ENCODE results near the gene FOXRED1.

FOXRED1 gene

GRCh38 chr11:126312961-126313360, 44.0 kb downstream of the FOXRED1 start:
- no peak for DNase-seq

DNA sequence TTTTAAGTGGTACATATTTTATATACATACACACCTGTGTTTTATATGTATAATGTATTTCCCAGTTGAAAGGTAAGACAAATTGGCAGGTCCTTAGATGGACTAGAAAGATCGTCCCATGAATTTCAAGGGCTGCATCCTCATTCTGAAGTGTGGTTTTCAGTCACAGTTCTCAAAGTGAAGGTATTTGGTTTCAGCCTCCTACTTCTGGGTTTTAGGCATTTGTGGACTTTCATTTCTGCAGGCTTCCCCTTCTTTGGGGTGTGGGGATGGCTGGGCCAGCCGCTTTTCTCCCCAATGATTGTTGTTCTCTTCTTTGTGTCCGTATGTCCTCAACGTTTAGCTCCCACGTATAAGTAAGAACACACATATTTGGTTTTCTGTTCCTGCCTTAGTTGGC, 44.9 kb downstream of the FOXRED1 start:
- DNase-seq = no peak

- no peak for DNase-seq
Measured at GRCh38 chr11:126317432-126317755, 48.4 kb downstream of the FOXRED1 start.

DNA sequence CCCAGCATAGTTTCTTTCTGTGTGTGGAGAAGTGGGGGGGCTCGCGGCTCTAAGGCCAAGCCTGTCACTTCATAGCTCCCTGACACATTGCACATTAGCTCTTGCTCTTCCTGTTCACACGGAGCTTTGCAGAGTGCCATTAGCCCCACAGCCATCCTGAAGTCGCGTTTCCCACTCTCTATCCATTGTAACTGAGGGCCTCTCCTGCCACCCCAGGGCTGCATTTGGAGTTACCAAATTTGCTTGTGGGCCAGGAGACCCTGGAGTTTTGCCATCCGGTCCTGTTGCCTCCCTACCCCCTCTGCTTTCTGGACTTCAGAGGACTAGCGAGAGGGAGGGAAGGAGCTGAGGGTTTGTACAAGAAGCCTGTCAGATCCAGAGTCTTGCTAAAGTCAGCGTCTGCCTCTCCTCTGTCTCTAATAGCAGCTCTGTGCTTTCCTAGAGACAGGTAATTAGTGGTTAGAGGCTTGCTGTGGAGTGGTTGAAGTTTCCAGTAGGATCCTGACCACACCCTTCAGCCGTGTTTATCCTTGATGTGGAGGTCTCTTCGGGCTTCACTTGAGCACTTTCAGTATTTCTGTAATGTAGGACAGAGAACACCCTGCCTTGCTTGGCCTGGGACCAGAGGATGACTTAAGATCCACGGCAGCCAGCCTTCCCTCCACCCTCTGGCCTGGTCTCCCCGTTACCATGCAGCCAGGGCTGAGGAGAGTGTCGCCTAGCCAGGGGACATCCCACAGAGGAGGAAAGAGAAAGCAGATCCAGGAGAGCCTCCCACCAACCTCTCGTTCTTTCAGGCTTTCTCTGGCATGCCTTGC, 49.0 kb downstream of the FOXRED1 start:
- no peak for DNase-seq

DNA sequence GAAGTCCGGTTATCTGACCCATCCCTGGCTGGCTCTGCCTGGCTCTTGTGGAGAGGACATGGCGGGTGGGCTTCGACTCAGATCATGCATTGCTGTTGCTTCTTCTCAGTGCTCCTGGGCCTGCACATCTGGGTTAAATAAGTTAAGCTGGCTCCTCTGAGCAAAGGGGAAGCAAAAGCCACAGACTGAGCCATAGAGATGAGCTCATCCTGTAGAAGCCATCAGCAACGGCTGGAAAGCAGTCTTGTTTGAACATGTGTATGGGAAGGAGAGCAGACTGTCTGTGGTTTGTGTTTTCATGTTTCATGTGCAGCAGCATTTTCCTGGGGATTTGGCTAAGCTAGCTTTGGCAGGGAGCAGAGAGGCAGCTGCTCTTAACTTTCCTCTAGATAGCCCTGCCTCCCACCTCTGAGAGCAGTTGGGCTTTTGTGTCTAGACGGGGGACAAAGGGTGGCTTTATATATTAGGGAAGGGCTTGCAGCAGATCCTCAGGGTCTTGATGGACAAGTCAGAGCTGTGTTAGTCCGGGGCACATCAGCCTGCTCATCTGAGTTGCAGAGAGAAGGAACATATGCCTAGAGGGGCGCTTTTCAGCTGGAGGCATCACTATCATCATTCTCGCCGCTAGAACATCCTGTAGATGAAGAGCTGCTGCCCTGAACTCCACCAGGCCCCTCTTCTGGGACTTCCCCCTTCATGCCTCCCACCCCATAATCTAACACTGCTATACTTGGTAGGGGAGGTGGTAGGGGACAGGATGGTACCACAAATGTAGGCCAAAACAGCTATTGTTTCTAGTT, 49.8 kb downstream of the FOXRED1 start:
- DNase-seq = no peak

DNA sequence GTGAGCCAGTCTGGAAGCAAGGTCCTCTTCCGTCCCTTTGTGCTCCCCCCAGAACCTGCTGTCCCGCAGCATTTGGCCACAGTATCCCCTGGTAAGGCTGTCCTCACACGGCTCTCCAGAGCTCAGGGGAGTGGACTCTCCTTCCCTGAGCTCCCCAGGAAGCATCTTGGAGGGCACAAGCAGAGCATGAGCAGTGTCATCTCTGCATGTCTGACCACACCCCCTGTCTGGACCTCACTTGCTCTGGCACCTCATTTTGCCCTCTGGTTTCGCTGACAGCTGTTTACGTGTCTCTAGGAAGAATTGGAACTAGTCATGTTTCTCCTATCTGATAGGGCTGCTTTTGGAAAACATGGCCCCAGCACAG, 50.4 kb downstream of the FOXRED1 start:
- DNase-seq = no peak

- DNase-seq = no peak
Measured at GRCh38 chr11:126322996-126323395, 54.0 kb downstream of the FOXRED1 start.

DNA sequence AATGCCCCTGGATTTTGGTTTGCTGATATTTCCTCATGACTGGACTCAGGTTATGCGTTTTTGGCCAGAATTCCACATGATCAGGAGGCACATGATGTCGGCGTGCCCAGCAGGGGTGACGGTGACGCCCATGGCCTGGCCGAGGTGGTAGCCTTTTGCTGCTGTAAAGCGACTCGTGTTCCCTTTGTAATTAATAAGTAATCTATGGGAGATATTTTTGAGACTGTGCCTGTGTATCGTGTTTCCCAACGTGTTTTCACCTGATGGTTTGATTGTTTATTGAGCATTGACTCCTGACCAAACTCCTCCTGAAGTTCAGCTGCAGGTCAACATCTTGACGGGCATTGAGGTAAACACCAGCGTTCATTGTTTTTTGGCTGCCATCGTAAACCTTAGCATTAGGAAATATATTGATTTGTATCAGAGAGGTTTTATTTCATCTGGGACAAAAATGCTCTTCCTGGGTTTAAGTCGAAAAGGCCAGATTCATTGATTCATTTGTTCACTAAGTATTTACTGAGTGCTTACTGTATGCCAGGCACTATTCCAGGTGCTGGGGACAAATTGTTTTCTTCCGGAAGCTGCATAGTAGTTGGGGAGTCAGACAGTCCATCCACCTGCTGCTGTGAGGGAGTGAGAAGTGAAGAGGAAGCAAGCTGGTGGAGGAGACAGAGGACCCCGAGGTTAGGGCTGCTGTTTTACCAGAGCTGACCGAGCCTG, 58.5 kb downstream of the FOXRED1 start:
- DNase-seq = no peak

Measured in SHP77 (cell line).